ENCODE results near the gene ZNF784. TPM values are rescaled to one million over a fixed set of nuclear protein-coding genes. Genes with fewer than 3 reads are reported as not detected.

The ZNF784 gene
- polyA plus RNA-seq, 1 experiment = 1.9 TPM

- DNase-seq (ENCODE audit: low read depth, low spot score) = no peak
- Histone ChIP-seq H3K4me3 (ENCODE audit: low read depth, low read length) (peak overlapping the region; percentile 84), H3K9me3 (ENCODE audit: control insufficient read depth, insufficient read depth, low read length) (no peaks in the 10 kb centered on the region; the same call in 1 of the 2 replicates), H3K27ac (ENCODE audit: low read depth, low read length) (peak overlapping the region; percentile 83), H3K27me3 (ENCODE audit: control insufficient read depth, insufficient read depth, low read length) (no peaks in the 10 kb centered on the region)
- TF ChIP-seq CTCF (IDR thresholded peaks at IDR 0.05; ENCODE audit: low read depth, low read length) = no peak
- ChIA-PET CTCF (interaction anchor here (0.6 to 1.6 kb wide), 2 partner anchors 12 to 174 kb away, joined by 3 read pairs; no protein-coding TSS in a partner anchor), POLR2A (interaction anchor here (1.3 kb wide), 1 partner anchor 42 kb away, joined by 5 read pairs; the partner anchor contains the start of genes FIZ1 and ZNF524)
Observed at GRCh38 chr19:55641426-55642152, 17.2 kb upstream of the ZNF784 start.

- no peak for DNase-seq (ENCODE audit: low read depth, low spot score)
- ChIA-PET POLR2A (interaction anchor here (1.0 to 1.4 kb wide), 2 partner anchors 16 to 42 kb away, joined by 3 to 4 read pairs; partner anchors contain the start of genes FIZ1 and ZNF784), CTCF (no interaction called here)
- no peaks in the 10 kb centered on the region; the same call in 1 of the 2 replicates for H3K9me3 ChIP-seq (ENCODE audit: control insufficient read depth, insufficient read depth, low read length)
- no peak for TF ChIP-seq CTCF (IDR thresholded peaks at IDR 0.05; ENCODE audit: low read depth, low read length)
- H3K27ac ChIP-seq (ENCODE audit: low read depth, low read length) = peak within 1 kb of the TSS; percentile 85
- no peaks in the 10 kb centered on the region for H3K27me3 ChIP-seq (ENCODE audit: control insufficient read depth, insufficient read depth, low read length)
- H3K4me3 ChIP-seq (ENCODE audit: low read depth, low read length) = peak within 1 kb of the TSS; percentile 84
Observed at GRCh38 chr19:55640577-55641425, 16.4 kb upstream of the ZNF784 start, which contains the start of gene ZNF580. ZNF580 (plus strand) TSS chr19:55641002; CDS start chr19:55642509, 1,507 bp downstream.

- no peaks in the 10 kb centered on the region for H3K27me3 ChIP-seq (ENCODE audit: control insufficient read depth, insufficient read depth, low read length)
- POLR2A ChIA-PET = interaction anchor here (1.0 to 1.4 kb wide), 2 partner anchors 16 to 41 kb away, joined by 3 to 4 read pairs; partner anchors contain the start of genes FIZ1 and ZNF784
- H3K27ac ChIP-seq (ENCODE audit: low read depth, low read length) = peak overlapping the region; percentile 85
- DNase-seq (ENCODE audit: low read depth, low spot score) = no peak
- no peaks in the 10 kb centered on the region; the same call in 1 of the 2 replicates for H3K9me3 ChIP-seq (ENCODE audit: control insufficient read depth, insufficient read depth, low read length)
- CTCF ChIA-PET = interaction anchor here (1.3 kb wide), 1 partner anchor 9 kb away, joined by 3 read pairs; no protein-coding TSS in a partner anchor
- TF ChIP-seq CTCF (IDR thresholded peaks at IDR 0.05; ENCODE audit: low read depth, low read length) = peak; percentile 41
- H3K4me3 ChIP-seq (ENCODE audit: low read depth, low read length) = peak overlapping the region; percentile 84
Observed at GRCh38 chr19:55640043-55640576, 15.7 kb upstream of the ZNF784 start.

- Histone ChIP-seq H3K4me3 (ENCODE audit: low read depth, low read length) (no peak overlapping the region), H3K9me3 (ENCODE audit: control insufficient read depth, insufficient read depth, low read length) (no peaks in the 10 kb centered on the region; the same call in 1 of the 2 replicates), H3K27ac (ENCODE audit: low read depth, low read length) (no peak overlapping the region), H3K27me3 (ENCODE audit: control insufficient read depth, insufficient read depth, low read length) (no peaks in the 10 kb centered on the region)
- peak; percentile 48 for TF ChIP-seq CTCF (IDR thresholded peaks at IDR 0.05; ENCODE audit: low read depth, low read length)
- ChIA-PET CTCF (interaction anchor here (0.5 to 2.3 kb wide), 6 partner anchors 8 to 134 kb away, joined by 3 to 10 read pairs (median 6); partner anchors contain the start of gene CCDC106), POLR2A (no interaction called here)
- no peak for DNase-seq (ENCODE audit: low read depth, low spot score)
Observed at GRCh38 chr19:55638864-55639359, 14.5 kb upstream of the ZNF784 start.

Measured in AG04450 (cell line).